ENCODE results near the gene PPP1R8.
"Not testable (repeated sequence)": the region's sequence is repeated elsewhere in the genome, so short reads cannot be mapped to it uniquely, and the experiment has no call there.

PPP1R8 gene

DNA sequence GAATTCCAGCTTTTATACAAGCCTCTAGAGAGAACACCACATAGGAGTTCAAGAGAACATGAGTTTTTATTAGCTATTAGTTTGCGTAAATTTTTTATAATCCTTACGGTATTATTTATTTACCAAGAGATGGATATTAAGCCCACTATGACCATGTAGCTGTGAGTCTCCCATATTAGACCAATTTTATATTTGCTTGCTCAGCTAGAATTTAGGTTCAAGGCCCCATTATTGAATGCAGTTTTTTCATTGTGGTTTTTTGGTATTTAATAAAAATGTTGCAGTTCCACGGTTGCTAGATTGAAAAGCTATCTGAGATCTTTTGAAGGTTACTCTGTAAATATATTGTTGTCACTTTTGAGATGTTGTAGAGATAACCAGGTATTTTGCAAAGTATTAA is 2.9 kb downstream of the PPP1R8 start:
- DNase-seq (ENCODE audit: insufficient read length, low spot score) (no peak), FAIRE-seq (no peak)
- TF ChIP-seq, protein P1, sequence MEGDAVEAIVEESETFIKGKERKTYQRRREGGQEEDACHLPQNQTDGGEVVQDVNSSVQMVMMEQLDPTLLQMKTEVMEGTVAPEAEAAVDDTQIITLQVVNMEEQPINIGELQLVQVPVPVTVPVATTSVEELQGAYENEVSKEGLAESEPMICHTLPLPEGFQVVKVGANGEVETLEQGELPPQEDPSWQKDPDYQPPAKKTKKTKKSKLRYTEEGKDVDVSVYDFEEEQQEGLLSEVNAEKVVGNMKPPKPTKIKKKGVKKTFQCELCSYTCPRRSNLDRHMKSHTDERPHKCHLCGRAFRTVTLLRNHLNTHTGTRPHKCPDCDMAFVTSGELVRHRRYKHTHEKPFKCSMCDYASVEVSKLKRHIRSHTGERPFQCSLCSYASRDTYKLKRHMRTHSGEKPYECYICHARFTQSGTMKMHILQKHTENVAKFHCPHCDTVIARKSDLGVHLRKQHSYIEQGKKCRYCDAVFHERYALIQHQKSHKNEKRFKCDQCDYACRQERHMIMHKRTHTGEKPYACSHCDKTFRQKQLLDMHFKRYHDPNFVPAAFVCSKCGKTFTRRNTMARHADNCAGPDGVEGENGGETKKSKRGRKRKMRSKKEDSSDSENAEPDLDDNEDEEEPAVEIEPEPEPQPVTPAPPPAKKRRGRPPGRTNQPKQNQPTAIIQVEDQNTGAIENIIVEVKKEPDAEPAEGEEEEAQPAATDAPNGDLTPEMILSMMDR (IDR thresholded peaks at IDR 0.05; ENCODE audit: insufficient read depth, missing control alignments), result no peak

DNA sequence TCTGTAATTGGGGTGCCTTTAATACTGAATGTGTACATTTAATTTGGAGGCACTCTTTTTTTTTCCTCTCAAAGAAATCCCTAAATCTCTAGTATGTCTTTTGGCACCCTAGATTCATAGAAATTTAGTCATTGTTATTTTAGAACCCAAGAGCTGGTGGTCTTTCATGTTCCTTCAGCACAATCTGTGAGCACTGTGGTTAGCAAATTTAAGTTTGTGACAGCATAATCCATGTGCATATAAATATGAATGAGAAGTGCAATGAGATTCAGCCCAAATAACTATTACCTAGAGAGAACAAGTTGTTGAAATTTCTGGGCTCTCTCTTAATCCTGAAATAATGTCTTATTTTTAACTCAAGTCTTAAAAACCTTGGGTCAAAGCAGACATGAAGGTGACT is 4.5 kb downstream of the PPP1R8 start:
- DNase-seq (ENCODE audit: insufficient read length, low spot score), result no peak
- TF ChIP-seq, protein P1 (IDR thresholded peaks at IDR 0.05; ENCODE audit: insufficient read depth, missing control alignments), result no peak
- no peak for FAIRE-seq

DNA sequence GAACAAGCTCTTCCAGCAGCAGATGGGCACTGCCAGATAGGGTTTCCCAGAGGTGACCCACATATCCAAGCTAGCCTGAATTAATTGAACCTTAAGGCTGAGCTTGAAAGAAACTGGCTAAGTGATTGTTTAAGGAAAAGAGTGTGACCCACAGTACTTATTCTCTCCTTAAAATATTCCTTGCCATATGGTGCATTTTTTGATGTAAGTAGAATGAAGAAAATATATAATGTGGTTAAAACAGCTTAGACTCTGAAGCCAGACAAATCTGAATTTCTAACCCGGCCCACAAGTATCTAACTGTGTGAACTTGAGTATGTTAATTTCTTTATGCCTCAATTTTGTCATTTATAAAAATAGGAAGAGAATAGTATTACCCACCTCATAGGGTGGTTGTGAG is 4.9 kb downstream of the PPP1R8 start:
- DNase-seq (ENCODE audit: insufficient read length, low spot score), result no peak
- TF ChIP-seq, protein P1 (IDR thresholded peaks at IDR 0.05; ENCODE audit: insufficient read depth, missing control alignments), result no peak
- no peak for FAIRE-seq

DNA sequence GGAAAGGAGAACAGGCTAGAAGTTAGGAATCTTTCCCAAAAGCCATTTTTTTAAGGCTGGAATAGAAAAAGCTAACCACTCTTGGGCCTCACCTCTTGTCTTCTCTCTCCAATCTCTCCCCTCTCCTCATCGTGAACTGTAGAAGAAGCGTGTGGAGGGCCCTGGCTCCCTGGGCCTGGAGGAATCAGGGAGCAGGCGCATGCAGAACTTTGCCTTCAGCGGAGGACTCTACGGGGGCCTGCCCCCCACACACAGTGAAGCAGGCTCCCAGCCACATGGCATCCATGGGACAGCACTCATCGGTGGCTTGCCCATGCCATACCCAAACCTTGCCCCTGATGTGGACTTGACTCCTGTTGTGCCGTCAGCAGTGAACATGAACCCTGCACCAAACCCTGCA is 19.4 kb downstream of the PPP1R8 start:
- DNase-seq (ENCODE audit: insufficient read length, low spot score), result no peak
- FAIRE-seq, result no peak
- TF ChIP-seq, protein P1 (IDR thresholded peaks at IDR 0.05; ENCODE audit: insufficient read depth, missing control alignments), result no peak

DNA sequence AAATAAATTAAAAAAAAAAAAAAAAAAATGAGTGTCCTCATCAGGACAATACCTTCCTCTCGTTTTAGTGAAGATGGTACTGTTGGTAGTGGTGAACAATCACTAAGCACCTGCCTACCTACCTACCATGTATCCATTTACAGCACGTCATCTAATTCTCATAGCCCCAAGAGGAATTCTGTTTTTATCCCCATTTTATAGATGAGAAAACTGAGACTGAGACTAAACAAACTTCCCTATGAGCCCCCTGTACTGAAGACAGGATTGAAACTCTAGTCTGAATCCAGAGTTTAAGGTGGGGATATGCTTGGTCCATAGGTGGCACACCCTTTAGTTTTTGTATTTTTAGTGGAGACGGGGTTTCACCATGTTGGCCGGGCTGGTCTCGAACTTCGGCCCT is 24.5 kb downstream of the PPP1R8 start:
- TF ChIP-seq, protein P1 (IDR thresholded peaks at IDR 0.05; ENCODE audit: insufficient read depth, missing control alignments), result no peak
- DNase-seq (ENCODE audit: insufficient read length, low spot score) (no peak), FAIRE-seq (no peak)

DNA sequence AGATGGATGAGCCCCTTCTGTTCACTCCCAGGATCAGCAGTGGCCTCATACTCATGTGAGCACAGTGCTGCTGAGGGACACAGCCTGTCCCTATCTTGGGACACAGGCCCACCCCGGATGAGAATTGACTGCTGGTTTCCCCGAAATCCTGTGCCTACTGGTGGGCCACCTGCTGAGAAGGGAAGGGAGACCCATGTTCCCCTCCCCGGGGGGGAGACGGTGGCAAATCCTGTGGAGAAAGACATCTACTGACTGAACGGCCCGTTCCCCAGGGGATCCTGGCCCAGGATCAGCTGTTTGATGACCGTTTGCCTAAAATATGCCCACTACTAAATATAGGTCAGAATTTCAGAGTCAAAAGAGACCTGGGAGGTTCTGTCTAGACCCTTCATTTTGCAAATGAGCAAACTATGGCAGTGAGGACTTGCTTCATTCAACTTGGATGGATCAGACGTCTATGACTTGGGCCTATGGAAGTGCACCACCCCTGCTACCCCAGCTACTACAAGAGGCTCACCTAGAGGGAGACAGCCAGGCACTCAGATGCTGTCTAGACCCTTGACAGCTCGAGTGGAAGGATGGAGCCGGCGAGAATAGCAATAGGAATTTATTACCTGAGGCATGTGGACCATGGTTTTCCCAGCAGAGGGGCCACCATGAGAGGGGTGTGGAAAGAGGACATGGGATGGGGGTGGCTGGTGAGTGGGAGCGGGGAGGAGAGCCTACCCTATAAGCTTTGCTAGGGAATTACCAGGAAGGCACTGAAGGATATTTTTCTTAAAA is 26.2 kb downstream of the PPP1R8 start:
- FAIRE-seq, result no peak
- TF ChIP-seq, protein P1 (IDR thresholded peaks at IDR 0.05; ENCODE audit: insufficient read depth, missing control alignments), result no peak
- no peak for DNase-seq (ENCODE audit: insufficient read length, low spot score)

DNA sequence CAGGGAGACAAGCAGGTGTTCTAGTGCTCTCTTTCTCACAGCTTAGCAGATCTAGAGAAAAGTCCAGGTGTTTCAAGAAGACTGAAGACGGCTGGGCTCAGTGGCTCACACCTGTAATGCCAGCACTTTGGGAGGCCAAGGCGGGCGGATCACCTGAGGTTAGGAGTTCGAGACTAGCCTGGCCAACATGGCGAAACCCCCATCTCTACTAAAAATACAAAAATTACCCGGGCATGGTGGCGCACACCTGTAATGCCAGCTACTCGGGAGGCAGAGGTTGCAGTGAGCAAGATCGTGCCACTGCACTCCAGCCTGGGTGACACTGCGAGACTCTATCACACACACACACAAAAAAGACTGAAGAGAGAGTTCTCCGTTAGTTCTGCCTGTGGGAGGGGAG is 27.0 kb downstream of the PPP1R8 start:
- DNase-seq (ENCODE audit: insufficient read length, low spot score); FAIRE-seq: not testable (repeated sequence)

All from D721Med (cell line).